Measurements from ENCODE around the gene HSPB9. TPM values are rescaled to one million over a fixed set of nuclear protein-coding genes. Genes with fewer than 3 reads are reported as not detected.

The HSPB9 gene
- total and polyA plus RNA-seq, 10 of the 15 experiments (the other 5 are each of a cell fraction or from before 2014, with no cell fraction given) = 0.04 to 0.40 (median 0.11) TPM; not detected in 7

DNA sequence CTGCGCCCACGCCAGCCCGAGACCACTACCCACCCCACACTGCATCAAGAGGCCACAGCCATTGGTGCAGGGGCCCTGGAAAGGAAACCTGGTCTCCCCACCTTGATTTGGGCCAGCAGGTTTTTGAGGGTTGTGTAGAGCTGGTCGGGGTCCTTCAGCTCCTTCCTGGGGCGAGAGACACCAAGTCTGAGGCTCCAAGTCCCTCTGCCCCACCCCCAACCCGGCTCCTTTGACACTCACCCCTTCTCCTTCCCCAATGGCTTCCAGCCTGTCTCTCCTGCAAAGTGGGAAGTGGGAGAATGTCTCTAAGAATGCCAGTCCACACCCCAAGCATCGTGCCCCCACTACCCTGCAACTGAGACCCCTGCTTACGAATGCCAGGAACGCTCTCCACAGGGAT is 8.5 kb upstream of the HSPB9 start:
- Histone ChIP-seq H3K79me2 (ENCODE audit: control insufficient read depth, insufficient read depth, low read length) (peaks cover 13% of the 10 kb centered on the region), H3K9me3 (replicated peaks; ENCODE audit: control insufficient read depth, insufficient read depth, low read length) (no peaks in the 10 kb centered on the region; the same call in 2 of the 3 replicates), H3K27me3 (replicated peaks in 1 of 2; ENCODE audit: control insufficient read depth in 2 of 2, insufficient read depth in 2 of 2, low read length in 1 of 2) (no peaks in the 10 kb centered on the region), H3K4me2 (ENCODE audit: control insufficient read depth, insufficient read depth) (no peak overlapping the region), H3K36me3 (ENCODE audit: control insufficient read depth in 2 of 2, insufficient read depth in 2 of 2, low read length in 1 of 2) (peaks cover 5 to 6% of the 10 kb centered on the region in 2 experiments; a peak in 2 of 4 replicates), H3K4me3 (no peak overlapping the region), H3K9ac (ENCODE audit: control insufficient read depth, insufficient read depth, low read length) (no peak overlapping the region), H3K4me1 (ENCODE audit: control insufficient read depth, insufficient read depth, low read length) (peaks cover 35% of the 10 kb centered on the region), H3K27ac (ENCODE audit: control insufficient read depth, insufficient read depth) (no peak overlapping the region), H2AFZ (ENCODE audit: control insufficient read depth, low read depth, low read length) (no peak overlapping the region), H4K20me1 (ENCODE audit: control insufficient read depth, insufficient read depth) (no peaks in the 10 kb centered on the region)
- SMC1A ChIA-PET (ENCODE audit: uncharacterized antibody, unreplicated experiment) = interaction anchor here (1.1 to 3.4 kb wide), 5 partner anchors 48 to 148 kb away, joined by 3 to 17 read pairs (median 16); partner anchors contain the start of genes CNP and KCNH4
- no TSS peak for BruUV-seq (replicated peaks)
- whole genome bisulfite sequencing (ENCODE audit: insufficient coverage, insufficient replicate concordance, low lambda C conversion rate, missing lambda C conversion rate) = 93% methylated on average over 9 of the region's 9 CpGs
- DNase-seq (ENCODE audit: low read depth, low spot score) = no peak
- RAD21 ChIA-PET (ENCODE audit: unreplicated experiment) = interaction anchor here (1.0 to 2.7 kb wide), 6 partner anchors 65 to 196 kb away, joined by 4 to 16 read pairs (median 8); partner anchors contain the start of genes ACLY, CNP, DNAJC7 and KCNH4
- POLR2A ChIA-PET = interaction anchor here (0.6 to 3.5 kb wide), 5 partner anchors 10 to 97 kb away, joined by 3 to 23 read pairs (median 4); partner anchors contain the start of genes DNAJC7 and NKIRAS2
- FAIRE-seq = no peak
- no peak for TF ChIP-seq CHD4 (IDR thresholded peaks at IDR 0.05)
- no peak for TF ChIP-seq SPI1 (IDR thresholded peaks at IDR 0.05; ENCODE audit: borderline replicate concordance, insufficient read depth, low read depth, low read length)
- TF ChIP-seq POU2F2 (IDR thresholded peaks at IDR 0.05; ENCODE audit: borderline replicate concordance, low read depth, low read length) = no peak
- TF ChIP-seq USF1 (IDR thresholded peaks at IDR 0.05; ENCODE audit: borderline replicate concordance, extremely low read length, insufficient read depth, low read depth, low read length) = no peak
- TF ChIP-seq RFX5 (IDR thresholded peaks at IDR 0.05; ENCODE audit: low read depth, low read length) = no peak
- TF ChIP-seq, protein P1, sequence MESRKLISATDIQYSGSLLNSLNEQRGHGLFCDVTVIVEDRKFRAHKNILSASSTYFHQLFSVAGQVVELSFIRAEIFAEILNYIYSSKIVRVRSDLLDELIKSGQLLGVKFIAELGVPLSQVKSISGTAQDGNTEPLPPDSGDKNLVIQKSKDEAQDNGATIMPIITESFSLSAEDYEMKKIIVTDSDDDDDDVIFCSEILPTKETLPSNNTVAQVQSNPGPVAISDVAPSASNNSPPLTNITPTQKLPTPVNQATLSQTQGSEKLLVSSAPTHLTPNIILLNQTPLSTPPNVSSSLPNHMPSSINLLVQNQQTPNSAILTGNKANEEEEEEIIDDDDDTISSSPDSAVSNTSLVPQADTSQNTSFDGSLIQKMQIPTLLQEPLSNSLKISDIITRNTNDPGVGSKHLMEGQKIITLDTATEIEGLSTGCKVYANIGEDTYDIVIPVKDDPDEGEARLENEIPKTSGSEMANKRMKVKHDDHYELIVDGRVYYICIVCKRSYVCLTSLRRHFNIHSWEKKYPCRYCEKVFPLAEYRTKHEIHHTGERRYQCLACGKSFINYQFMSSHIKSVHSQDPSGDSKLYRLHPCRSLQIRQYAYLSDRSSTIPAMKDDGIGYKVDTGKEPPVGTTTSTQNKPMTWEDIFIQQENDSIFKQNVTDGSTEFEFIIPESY (IDR thresholded peaks at IDR 0.05) = no peak
- no peak for TF ChIP-seq GATAD2B (conservative IDR thresholded peaks at IDR 0.05; ENCODE audit: low read depth)
- no peak for TF ChIP-seq HSF1 (IDR thresholded peaks at IDR 0.05; ENCODE audit: low read depth, low read length)
- no peak for TF ChIP-seq KAT2A (conservative IDR thresholded peaks at IDR 0.05; ENCODE audit: control insufficient read depth, low read depth, low read length)
- no peak for TF ChIP-seq EGR1 (IDR thresholded peaks at IDR 0.05; ENCODE audit: borderline replicate concordance in 1 of 2, low read depth in 2 of 2, low read length in 2 of 2)
- no peak for TF ChIP-seq TBL1XR1 (IDR thresholded peaks at IDR 0.05; ENCODE audit: low read depth, low read length)
- ATAC-seq = no peak
- intact Hi-C loops (cut with micrococcal nuclease; ENCODE audit: unreplicated experiment) (no loop called here), in situ Hi-C loops (cut with MboI) (loop anchor here (5.0 kb wide), 2 partner anchors 92 to 152 kb away; partner anchors contain the start of gene NKIRAS2)
- CTCF ChIA-PET = interaction anchor here (0.9 to 7.5 kb wide), 9 partner anchors 11 to 150 kb away, joined by 3 to 61 read pairs (median 9); partner anchors contain the start of genes DNAJC7 and GHDC
